ENCODE data around the gene COA1. TPM values are rescaled to one million over a fixed set of nuclear protein-coding genes. Genes with fewer than 3 reads are reported as not detected.
"Not testable (repeated sequence)": the region's sequence is repeated elsewhere in the genome, so short reads cannot be mapped to it uniquely, and the experiment has no call there.

COA1 gene
- total RNA-seq, 1 experiment from 2014 or later: 109 TPM

DNA sequence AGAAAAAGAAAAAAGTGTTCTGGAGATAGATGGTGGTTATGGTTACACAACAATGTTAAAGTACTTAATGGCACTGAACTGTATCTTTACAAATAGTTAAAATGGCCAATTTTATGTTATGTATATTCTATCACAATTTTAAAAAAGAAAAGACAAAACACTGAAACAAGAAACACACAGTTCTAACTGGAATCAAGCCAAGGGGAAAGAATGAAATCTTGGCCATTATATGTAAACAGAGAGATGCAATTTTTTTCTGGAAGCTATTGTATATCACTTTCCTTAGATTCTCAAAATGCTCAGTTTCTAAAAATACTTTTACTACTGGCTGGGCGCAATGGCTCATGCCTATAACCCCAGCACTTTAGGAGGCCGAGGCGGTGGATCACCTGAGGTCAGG, 4.1 kb downstream of the COA1 start:
- Mint-ChIP-seq H3K9me3 (ENCODE audit: low read depth, unreplicated experiment) (no peaks in the 10 kb centered on the region), H3K27me3 (ENCODE audit: unreplicated experiment) (no peaks in the 10 kb centered on the region), H3K4me1 (ENCODE audit: low read depth, unreplicated experiment) (peaks cover 41% of the 10 kb centered on the region), H3K4me3 (ENCODE audit: low read depth, unreplicated experiment) (no peak overlapping the region), H3K27ac (ENCODE audit: unreplicated experiment) (no peak overlapping the region), H3K36me3 (ENCODE audit: insufficient read depth, unreplicated experiment) (peaks cover 25% of the 10 kb centered on the region)
- intact Hi-C loops (cut with micrococcal nuclease; ENCODE audit: unreplicated experiment): loop anchor here (5.0 to 10.0 kb wide), 2 partner anchors 37 to 460 kb away; no protein-coding TSS in a partner anchor
- TF ChIP-seq, protein P1, sequence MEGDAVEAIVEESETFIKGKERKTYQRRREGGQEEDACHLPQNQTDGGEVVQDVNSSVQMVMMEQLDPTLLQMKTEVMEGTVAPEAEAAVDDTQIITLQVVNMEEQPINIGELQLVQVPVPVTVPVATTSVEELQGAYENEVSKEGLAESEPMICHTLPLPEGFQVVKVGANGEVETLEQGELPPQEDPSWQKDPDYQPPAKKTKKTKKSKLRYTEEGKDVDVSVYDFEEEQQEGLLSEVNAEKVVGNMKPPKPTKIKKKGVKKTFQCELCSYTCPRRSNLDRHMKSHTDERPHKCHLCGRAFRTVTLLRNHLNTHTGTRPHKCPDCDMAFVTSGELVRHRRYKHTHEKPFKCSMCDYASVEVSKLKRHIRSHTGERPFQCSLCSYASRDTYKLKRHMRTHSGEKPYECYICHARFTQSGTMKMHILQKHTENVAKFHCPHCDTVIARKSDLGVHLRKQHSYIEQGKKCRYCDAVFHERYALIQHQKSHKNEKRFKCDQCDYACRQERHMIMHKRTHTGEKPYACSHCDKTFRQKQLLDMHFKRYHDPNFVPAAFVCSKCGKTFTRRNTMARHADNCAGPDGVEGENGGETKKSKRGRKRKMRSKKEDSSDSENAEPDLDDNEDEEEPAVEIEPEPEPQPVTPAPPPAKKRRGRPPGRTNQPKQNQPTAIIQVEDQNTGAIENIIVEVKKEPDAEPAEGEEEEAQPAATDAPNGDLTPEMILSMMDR (IDR thresholded peaks at IDR 0.05; ENCODE audit: unreplicated experiment): no peak
- no peak for DNase-seq
- no TSS peak for BruUV-seq (replicated peaks)
- CTCF ChIA-PET: no interaction called here

DNA sequence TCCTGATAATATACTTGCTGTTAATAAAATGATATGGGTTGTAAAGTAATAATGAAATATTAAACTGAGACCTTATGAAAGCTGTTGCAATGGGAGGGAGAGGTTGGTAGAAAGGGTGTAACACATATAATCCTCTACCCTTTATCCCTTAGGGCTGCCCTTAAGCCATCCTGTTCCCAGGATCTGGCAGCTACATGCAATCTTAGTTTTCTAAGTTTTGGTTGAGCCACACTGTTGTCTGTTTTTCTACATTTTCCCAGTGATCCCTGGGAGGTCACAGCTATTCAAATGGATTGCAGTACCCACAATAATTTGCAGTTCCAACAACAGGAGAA, 6.3 kb downstream of the COA1 start:
- H3K9me3 Mint-ChIP-seq (ENCODE audit: low read depth, unreplicated experiment): no peaks in the 10 kb centered on the region
- no TSS peak for BruUV-seq (replicated peaks)
- H3K36me3 Mint-ChIP-seq (ENCODE audit: insufficient read depth, unreplicated experiment): peaks cover 2% of the 10 kb centered on the region
- no peak overlapping the region for H3K4me3 Mint-ChIP-seq (ENCODE audit: low read depth, unreplicated experiment)
- TF ChIP-seq, protein P1 (IDR thresholded peaks at IDR 0.05; ENCODE audit: unreplicated experiment): no peak
- no peak for DNase-seq
- intact Hi-C loops (cut with micrococcal nuclease; ENCODE audit: unreplicated experiment): loop anchor here (10.0 kb wide), 1 partner anchor 458 kb away; no protein-coding TSS in a partner anchor
- no peak overlapping the region for H3K27ac Mint-ChIP-seq (ENCODE audit: unreplicated experiment)
- no peaks in the 10 kb centered on the region for H3K27me3 Mint-ChIP-seq (ENCODE audit: unreplicated experiment)
- peaks cover 35% of the 10 kb centered on the region for H3K4me1 Mint-ChIP-seq (ENCODE audit: low read depth, unreplicated experiment)
- CTCF ChIA-PET: interaction anchor here (0.6 to 3.8 kb wide), 2 partner anchors 140 to 701 kb away, joined by 3 to 27 read pairs; partner anchors contain the start of gene STK17A

DNA sequence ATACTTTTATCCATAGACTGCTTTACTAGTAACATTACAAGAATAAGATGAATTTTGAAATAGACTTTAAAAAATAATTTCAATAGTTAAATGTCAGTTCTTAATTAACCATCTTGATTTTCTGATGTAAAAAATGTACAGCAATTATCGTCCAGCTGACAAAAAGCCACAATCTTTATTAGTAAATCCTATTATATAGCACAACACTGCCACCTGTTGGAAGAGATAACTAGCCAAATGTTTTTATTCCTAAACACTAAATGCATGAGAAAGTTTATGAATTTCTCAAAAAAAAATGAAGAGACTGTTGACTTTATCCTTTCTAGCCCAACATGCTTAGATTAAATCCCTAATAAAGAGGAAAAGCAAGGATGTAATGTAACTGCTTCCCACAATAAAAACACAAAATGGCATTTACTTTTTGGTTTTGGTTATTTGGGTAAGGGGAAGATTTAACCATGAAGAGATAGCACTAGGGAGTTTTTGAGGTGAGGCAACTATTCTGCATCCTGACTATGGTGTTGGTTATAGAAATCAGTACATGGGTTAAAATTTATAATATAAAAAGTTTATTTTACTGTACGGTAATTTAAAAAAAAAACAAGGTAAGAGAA, 8.0 kb downstream of the COA1 start:
- TF ChIP-seq, protein P1 (IDR thresholded peaks at IDR 0.05; ENCODE audit: unreplicated experiment): peak; percentile 67
- intact Hi-C loops (cut with micrococcal nuclease; ENCODE audit: unreplicated experiment): loop anchor here (1.0 to 10.0 kb wide), 3 partner anchors 139 to 780 kb away; no protein-coding TSS in a partner anchor
- H3K27ac Mint-ChIP-seq (ENCODE audit: unreplicated experiment): no peak overlapping the region
- CTCF ChIA-PET: interaction anchor here (0.5 to 3.8 kb wide), 3 partner anchors 21 to 433 kb away, joined by 3 to 27 read pairs (median 5); partner anchors contain the start of gene STK17A
- BruUV-seq (replicated peaks): no TSS peak
- no peaks in the 10 kb centered on the region for H3K27me3 Mint-ChIP-seq (ENCODE audit: unreplicated experiment)
- H3K9me3 Mint-ChIP-seq (ENCODE audit: low read depth, unreplicated experiment): peaks cover 3% of the 10 kb centered on the region
- H3K36me3 Mint-ChIP-seq (ENCODE audit: insufficient read depth, unreplicated experiment): no peaks in the 10 kb centered on the region
- peak; percentile 28 for DNase-seq
- peaks cover 18% of the 10 kb centered on the region for H3K4me1 Mint-ChIP-seq (ENCODE audit: low read depth, unreplicated experiment)
- H3K4me3 Mint-ChIP-seq (ENCODE audit: low read depth, unreplicated experiment): no peak overlapping the region

DNA sequence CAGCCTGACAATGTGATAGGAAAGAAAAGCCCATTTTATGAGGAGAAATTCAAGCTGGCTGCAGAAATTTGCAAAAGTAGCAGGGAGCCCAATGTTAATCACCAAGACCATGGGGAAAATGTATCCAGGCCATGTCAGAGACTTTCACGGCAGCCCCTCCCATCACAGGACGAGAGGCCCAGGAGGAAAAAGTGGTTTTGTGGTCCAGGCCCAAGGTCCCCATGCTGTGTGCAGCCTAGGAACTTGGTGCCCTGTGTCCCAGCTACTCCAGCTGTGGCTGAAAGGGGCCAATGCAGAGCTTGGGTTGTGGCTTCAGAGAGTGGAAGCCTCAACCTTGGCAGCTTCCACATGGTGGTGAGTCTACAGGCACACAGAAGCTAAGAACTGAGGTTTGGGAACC, 12.7 kb downstream of the COA1 start:
- DNase-seq: no peak
- BruUV-seq (replicated peaks): no TSS peak
- Mint-ChIP-seq H3K4me3 (ENCODE audit: low read depth, unreplicated experiment) (no peak overlapping the region), H3K4me1 (ENCODE audit: low read depth, unreplicated experiment) (peaks cover 6% of the 10 kb centered on the region), H3K9me3 (ENCODE audit: low read depth, unreplicated experiment) (peaks cover 9% of the 10 kb centered on the region), H3K27ac (ENCODE audit: unreplicated experiment) (no peak overlapping the region), H3K27me3 (ENCODE audit: unreplicated experiment) (no peaks in the 10 kb centered on the region), H3K36me3 (ENCODE audit: insufficient read depth, unreplicated experiment) (no peaks in the 10 kb centered on the region)
- CTCF ChIA-PET: interaction anchor here (1.0 kb wide), 1 partner anchor 134 kb away, joined by 4 read pairs; the partner anchor contains the start of gene STK17A
- TF ChIP-seq, protein P1 (IDR thresholded peaks at IDR 0.05; ENCODE audit: unreplicated experiment): no peak
- intact Hi-C loops (cut with micrococcal nuclease; ENCODE audit: unreplicated experiment): no loop called here

- CTCF ChIA-PET; intact Hi-C loops (cut with micrococcal nuclease; ENCODE audit: unreplicated experiment); H3K36me3 Mint-ChIP-seq (ENCODE audit: insufficient read depth, unreplicated experiment); H3K27ac Mint-ChIP-seq (ENCODE audit: unreplicated experiment); DNase-seq; H3K9me3 Mint-ChIP-seq (ENCODE audit: low read depth, unreplicated experiment); H3K27me3 Mint-ChIP-seq (ENCODE audit: unreplicated experiment); H3K4me3 Mint-ChIP-seq (ENCODE audit: low read depth, unreplicated experiment); BruUV-seq (replicated peaks); H3K4me1 Mint-ChIP-seq (ENCODE audit: low read depth, unreplicated experiment): not testable (repeated sequence)
These were observed 13.4 kb downstream of the COA1 start for GRCh38 chr7:43715966-43716365.
